Measurements from ENCODE around the gene KCND3.

The KCND3 gene

DNA sequence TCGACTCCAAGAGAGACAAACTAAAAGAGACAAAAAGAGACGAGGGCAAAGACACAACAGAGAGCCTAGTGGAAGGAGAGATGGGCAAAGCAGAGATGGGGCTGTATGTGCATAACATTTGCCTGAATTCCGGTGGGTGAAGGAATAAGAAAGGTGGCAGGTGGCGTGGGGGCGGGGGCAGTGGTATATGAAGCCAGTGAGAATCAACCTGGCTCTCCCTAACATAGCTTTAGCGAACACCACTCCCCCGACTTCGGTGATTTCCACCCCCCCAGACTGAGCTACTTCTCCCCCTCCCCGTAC is 251.4 kb downstream of the KCND3 start:
- DNase-seq = peak in 1 of 2 donors; percentile 58

- no peak for DNase-seq
Observed at GRCh38 chr1:111737216-111738132, 252.0 kb downstream of the KCND3 start.

DNA sequence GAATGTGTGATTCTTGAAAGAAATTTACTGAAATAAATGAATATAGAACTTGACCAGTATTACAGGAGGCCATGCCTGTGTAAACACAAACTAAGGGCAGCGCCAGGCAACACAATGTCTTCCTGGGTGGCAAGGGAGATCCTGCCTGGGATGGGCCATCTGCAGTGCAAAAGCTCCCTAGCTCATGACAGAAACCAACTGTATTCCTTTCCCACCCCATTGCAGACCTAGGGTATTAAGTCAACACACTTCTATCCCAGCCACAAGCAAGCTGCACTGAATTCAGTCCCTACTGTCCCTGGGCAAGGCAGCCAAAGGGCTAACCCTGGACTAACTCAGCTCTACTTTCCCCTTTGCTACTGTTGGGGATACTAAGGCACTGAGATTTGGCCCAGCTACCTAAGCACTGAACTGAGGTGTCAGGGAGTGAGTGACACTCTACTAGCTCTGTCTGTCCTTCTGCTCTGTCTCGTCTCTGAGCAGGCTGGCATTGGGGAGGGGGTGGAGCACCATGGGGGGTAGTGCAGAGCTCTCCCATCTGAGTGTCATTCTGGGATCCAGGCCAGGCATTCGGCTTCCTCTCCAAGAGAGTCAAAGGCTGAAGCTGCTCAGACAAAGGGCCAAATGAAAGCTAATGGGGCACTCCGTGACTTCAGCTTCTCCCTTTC is 252.8 kb downstream of the KCND3 start:
- DNase-seq = no peak

- no peak for DNase-seq
Observed at GRCh38 chr1:111735858-111736544, 253.5 kb downstream of the KCND3 start.

DNA sequence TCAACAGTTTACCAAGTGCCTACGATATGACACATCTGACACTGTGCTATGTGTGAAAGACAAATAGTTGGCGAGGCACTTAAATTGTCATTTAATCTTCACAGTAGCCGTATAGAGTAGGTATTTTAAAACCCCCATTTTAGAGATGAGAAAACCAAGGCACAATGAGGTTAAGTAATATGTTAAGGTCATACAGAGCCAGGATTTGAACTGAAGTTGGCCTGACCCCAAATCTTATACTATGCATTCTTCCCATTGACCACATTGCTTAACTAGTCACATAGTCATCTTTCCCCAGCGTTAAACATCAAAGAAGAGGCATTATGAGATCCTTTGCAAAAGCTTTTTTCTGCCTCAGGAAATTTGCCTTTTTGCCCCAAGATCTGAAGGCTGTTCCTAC is 254.1 kb downstream of the KCND3 start:
- DNase-seq = no peak

- DNase-seq = no peak
Observed at GRCh38 chr1:111734856-111735255, 254.6 kb downstream of the KCND3 start.

DNA sequence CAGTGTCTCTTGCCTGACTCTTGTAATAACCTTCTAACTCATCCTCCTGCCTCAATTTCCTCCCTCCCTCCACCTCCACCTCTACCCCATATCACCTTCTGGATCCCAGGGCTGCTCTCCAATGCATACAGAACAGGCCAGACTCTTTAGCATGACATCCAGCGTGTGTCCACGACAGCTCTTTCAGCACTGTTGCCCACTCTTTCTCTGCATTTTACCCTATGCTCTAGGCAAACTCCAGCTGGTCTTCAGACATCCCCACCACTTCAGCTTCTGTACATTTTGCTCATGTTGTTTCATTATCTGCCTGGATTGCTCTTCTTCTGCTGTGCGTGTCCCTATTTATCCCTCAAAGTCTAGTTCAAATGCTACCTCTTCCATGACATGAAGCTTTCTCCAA is 255.0 kb downstream of the KCND3 start:
- no peak for DNase-seq

DNA sequence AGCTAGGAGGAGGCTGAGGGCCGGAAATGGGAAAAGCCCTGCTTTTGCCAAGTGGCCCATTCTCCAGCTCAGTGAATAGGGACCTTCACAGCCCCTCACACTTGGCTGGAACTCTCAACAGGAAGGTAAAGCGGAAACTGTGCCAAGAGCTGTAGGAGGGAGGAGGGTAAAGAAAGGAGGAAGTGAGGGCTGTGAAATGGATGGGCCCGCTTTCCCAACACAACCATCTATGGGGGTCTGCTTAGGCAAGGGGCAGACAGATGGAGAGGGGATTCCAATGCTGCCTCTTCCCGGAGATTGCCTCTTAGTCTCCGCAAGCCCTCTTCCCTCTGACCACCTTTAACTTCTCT is 255.5 kb downstream of the KCND3 start:
- DNase-seq = peak in 1 of 2 donors; percentile 22

- peak; percentile 24 to 77 for DNase-seq
Observed at GRCh38 chr1:111733183-111733991, 256.1 kb downstream of the KCND3 start.

GRCh38 chr1:111732718-111733117 is 256.8 kb downstream of the KCND3 start:
- DNase-seq = no peak

DNA sequence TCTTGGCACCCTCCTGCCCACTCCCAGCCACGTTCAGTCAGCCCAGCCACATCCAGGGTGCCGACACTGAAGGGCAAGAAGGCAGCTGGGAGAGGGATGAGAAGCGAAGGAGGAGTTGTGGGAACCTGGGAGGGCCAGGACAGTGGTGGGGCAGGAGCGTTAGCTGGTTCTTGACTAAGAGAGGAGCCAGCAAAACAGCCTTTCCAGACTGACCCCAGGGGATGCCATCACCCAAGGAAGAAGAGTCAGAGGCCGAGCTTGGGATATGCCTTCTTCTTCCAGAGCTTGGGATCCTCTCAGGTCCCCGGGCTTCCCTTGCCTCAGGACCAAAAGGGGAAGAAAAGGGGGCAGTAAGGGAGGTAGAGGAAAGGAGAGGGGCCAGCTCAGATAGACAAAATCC is 257.5 kb downstream of the KCND3 start:
- DNase-seq = no peak

DNA sequence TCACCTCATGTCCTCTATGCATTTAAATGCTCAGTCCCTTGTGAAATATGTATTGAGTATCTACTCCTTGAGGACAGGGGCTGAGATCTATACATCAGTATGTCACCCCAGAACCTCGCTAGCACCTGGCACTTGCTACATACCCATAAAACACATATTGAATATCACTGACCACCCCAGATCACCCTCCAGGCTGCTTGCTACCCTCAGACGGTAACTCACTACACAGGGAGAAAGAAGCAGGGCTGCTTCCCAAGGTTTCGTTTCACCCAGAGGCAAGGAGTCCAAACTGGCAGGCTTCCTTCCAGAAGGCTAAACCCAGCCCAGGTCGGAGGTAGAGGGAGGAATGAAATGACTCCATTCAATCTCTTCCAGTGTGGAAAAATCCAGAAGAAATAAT is 258.8 kb downstream of the KCND3 start:
- no peak for DNase-seq

- no peak for DNase-seq
Observed at GRCh38 chr1:111729946-111730681, 259.4 kb downstream of the KCND3 start.

DNA sequence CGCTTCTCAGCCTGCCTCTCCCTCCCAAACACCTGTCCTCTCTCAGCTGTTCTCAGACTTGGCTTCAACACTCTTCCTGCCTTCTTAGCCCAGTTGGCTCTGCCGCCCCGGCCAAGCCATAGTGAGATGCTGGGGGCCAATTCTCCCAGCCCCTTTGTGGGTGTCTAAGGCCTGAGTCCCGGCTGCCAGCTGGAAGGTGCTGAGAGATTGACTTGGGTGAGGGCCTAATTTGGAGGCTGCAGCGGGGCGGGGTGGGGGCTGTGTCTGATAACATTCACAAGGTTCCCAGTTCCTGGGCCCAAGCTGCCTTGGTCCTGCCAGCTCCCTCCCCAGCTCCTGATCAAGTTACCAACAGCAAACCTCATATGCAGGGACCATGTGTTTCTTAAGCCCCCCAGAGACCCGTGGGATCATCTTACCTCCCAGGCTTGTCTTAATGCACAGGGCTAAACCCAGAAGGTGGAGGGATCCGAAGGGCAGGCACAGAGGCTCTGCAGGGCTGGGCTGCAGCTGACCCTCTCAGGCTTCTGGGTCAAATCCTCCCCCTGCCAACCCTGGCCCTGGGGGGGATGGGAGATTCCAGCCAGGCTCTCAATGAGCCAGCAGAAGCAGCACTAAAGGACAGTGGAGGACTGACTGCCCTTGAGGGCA is 260.1 kb downstream of the KCND3 start:
- no peak for DNase-seq

- DNase-seq = no peak
Observed at GRCh38 chr1:111727056-111727455, 262.4 kb downstream of the KCND3 start.

DNA sequence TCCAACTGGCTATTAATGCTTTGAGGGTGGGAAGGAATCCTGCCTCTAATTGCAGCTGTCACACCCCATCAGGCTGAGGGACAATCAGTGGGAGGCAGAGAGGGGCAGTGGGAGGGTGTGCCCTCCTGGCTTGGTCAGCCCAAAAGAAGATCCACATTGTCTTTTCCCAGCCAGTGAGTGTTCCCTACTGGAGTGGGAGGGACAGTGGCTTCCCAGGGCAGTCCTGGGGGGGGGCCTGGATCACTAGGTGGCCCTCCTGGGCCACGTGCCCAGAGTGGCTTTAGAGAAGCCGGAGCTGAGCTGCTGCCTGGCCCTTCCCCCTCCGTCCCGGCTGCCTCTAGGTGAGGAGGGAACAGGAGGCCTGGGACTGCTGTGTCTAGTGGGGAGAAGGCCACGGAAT is 264.3 kb downstream of the KCND3 start:
- no peak for DNase-seq

GRCh38 chr1:111723871-111724270 is 265.6 kb downstream of the KCND3 start:
- no peak for DNase-seq

DNA sequence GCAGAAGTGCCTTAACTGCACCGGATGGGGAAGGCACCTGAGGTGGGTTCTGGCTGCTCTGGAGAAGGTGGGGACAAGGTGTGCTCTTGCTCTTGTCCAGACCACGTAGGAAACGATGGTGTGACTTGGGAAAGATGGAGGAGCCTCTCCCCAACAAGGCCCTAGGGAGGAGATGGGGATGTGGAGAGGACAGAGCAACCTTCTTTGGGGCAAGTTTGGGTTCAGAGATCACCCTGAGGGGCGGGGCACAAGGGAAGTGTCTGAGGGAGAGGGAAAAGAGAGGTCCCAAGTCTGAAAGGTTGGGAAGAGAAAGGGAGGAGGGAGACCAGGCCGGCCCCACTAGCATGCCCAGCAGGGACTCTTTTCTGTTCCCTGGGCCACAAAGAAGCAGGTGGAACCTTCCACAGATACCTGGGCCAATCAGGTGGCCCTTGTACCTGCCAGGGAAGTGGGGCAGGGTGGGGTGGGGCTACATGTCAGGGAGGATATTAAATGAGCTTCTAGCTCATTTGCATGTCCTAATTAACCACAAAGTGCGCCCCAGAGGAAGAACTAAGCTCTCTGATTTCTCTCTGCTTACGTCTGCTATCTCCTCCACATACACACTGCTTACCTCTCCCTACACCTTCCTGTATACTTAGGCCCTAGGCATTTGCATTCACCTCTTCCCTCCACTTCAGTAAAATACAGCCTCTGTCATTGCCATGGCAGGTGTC is 266.2 kb downstream of the KCND3 start:
- peak; percentile 33 to 53 for DNase-seq

DNA sequence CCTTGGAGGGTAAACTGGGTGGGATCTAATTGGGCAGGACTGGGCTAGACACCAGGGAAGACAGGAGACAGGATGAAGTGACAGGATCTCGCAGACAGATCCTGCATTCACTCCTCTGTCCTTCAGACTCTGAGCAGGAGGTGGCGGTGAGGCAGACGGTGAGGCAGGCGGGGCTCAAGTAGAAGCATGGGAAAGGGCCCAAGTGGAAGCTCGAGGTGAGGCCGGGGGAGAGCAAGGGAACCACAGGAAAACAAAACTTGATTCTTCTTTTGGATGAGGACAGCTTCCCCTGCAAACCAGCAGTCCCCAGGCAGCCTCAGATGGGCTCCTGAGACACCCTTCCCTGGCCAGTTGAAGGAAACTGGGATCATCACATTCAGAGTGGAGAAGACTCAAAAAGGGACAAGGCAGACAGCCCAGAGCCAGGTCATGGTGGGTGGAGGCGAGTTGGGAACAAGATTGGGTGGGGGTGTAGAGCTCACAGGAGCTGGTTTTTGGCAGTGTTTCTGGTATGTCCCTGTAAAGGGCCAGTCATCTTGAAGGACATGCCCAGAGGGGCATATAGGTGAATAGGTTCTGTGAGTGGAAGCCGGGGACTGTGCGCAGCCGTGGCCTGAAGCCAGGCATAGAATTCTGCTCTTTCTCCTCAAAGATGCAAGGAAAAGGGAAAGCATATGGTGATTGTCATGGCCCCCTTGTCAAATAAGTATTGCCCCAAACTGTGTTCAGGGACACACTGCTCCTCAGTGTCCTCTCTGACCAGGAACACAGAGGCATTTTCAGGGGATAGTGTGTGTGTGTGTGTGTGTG is 268.3 kb downstream of the KCND3 start:
- DNase-seq = no peak
